Activated CD4-positive, alpha-beta memory T cell treated with anti-CD3 and anti-CD28 coated beads for 36 hours (primary cell): ENCODE results near the gene TELO2. TPM values are rescaled to one million over a fixed set of nuclear protein-coding genes. Genes with fewer than 3 reads are reported as not detected.
"Not testable (repeated sequence)": the region's sequence is repeated elsewhere in the genome, so short reads cannot be mapped to it uniquely, and the experiment has no call there.

Source experiments
- CTCF ChIA-PET: fragments of 350-600 bp; sonication (Branson Sonifier 250); formaldehyde crosslinking; loops from one replicate; lab custom pipeline; 2021; ENCODE audit warnings: antibody characterized with exemption, inconsistent platforms; lab: Charles Lee
- POLR2A ChIA-PET: fragments of 350-600 bp; sonication (Branson Sonifier 250); formaldehyde crosslinking; loops from one replicate; lab custom pipeline; 2021; ENCODE audit warnings: antibody characterized with exemption; lab: Charles Lee
- DNase-seq: peaks from one replicate; pipeline ENCODE4 v3.0.0-alpha.2; 2020
- H3K27ac Mint-ChIP-seq: one replicate; pipeline ENCODE4 v1.8.0; 2021; ENCODE audit warnings: mixed read lengths
- H3K27me3 Mint-ChIP-seq: one replicate; pipeline ENCODE4 v1.8.0; 2021; ENCODE audit warnings: mixed read lengths
- H3K36me3 Mint-ChIP-seq: one replicate; pipeline ENCODE4 v1.8.0; 2021; ENCODE audit warnings: mixed read lengths
- H3K4me1 Mint-ChIP-seq: one replicate; pipeline ENCODE4 v1.8.0; 2021; ENCODE audit warnings: low read depth, mixed read lengths
- H3K4me3 Mint-ChIP-seq: one replicate; pipeline ENCODE4 v1.8.0; 2021; ENCODE audit warnings: mild to moderate bottlenecking, mixed read lengths
- H3K9me3 Mint-ChIP-seq: one replicate; pipeline ENCODE4 v1.8.0; 2021; ENCODE audit warnings: mixed read lengths
- intact Hi-C: fragments of 100-400 bp; cut with micrococcal nuclease; formaldehyde crosslinking; loops from one replicate; pipeline ENCODE4 v1.15.1; 2023
- total RNA-seq, 2 experiments: library from RNA; stranded (reverse); gene quantifications; one replicate each; pipeline ENCODE4 v1.2.3, GENCODE V29; 2021

Gene TELO2
- total RNA-seq, 2 experiments from 2014 or later, result 62.6 to 63.2 TPM

DNA sequence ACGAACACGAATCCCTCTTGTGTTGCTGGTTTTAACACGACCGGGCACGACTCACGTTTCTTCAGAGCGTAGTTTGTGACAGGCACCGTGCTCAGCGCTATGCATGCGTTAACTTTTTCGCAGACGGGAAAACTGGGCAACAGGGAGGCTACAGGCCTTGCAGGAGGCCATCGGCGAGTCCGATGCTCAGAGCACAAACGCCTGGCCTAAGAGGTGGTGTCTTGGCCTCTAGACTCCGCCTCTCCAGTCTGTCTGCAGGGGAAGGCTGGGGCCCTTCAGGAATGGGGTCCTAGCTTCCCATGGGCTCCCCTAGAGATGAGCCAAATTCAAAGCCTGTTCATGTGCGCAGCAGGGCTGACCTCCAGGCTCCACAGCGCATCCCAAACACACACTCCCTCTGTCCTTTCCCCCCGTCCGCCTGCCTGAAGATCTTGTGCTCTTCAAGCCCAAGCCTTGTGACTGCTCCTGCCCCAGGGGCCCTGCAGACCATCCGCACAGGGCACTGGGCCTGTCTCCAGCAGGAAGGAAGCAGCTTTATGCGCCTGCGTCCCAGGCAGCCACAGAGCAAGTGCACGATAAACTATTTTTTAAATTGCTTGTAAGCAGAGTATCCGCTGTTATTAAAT, 21.5 kb upstream of the TELO2 start:
- H3K4me3 Mint-ChIP-seq, result no peak overlapping the region
- CTCF ChIA-PET, result interaction anchor here (1.0 kb wide), 1 partner anchor 108 kb away, joined by 3 read pairs; no protein-coding TSS in a partner anchor
- POLR2A ChIA-PET, result no interaction called here
- H3K27ac Mint-ChIP-seq, result no peak overlapping the region
- H3K9me3 Mint-ChIP-seq, result no peaks in the 10 kb centered on the region
- peaks cover 1% of the 10 kb centered on the region for H3K36me3 Mint-ChIP-seq
- no peak for DNase-seq
- intact Hi-C loops, result no loop called here
- peaks cover 34% of the 10 kb centered on the region for H3K4me1 Mint-ChIP-seq
- H3K27me3 Mint-ChIP-seq, result no peaks in the 10 kb centered on the region

DNA sequence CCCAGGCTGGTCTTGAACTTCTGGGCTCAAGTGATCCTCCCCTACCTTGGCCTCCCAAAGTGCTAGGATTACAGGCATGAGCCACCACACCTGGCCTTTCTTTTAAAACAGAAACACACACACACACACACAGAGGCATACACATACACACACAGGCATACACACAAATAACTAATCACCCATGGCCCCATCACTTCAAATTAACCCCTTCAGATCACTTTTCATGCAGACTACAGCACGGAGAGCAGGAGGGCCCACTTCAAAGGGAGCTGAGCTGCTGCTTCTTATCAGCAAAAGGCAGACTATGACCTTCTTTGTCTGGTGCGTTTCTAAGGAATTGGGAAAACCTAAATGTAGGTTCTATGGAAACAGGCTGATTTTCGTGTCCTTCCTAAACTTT, 20.2 kb upstream of the TELO2 start:
- peak overlapping the region; percentile 37 for H3K4me3 Mint-ChIP-seq
- H3K9me3 Mint-ChIP-seq, result no peaks in the 10 kb centered on the region
- intact Hi-C loops, result no loop called here
- ChIA-PET CTCF (no interaction called here), POLR2A (no interaction called here)
- no peak overlapping the region for H3K27ac Mint-ChIP-seq
- DNase-seq, result no peak
- H3K27me3 Mint-ChIP-seq, result no peaks in the 10 kb centered on the region
- peaks cover 1% of the 10 kb centered on the region for H3K36me3 Mint-ChIP-seq
- peaks cover 34% of the 10 kb centered on the region for H3K4me1 Mint-ChIP-seq

DNA sequence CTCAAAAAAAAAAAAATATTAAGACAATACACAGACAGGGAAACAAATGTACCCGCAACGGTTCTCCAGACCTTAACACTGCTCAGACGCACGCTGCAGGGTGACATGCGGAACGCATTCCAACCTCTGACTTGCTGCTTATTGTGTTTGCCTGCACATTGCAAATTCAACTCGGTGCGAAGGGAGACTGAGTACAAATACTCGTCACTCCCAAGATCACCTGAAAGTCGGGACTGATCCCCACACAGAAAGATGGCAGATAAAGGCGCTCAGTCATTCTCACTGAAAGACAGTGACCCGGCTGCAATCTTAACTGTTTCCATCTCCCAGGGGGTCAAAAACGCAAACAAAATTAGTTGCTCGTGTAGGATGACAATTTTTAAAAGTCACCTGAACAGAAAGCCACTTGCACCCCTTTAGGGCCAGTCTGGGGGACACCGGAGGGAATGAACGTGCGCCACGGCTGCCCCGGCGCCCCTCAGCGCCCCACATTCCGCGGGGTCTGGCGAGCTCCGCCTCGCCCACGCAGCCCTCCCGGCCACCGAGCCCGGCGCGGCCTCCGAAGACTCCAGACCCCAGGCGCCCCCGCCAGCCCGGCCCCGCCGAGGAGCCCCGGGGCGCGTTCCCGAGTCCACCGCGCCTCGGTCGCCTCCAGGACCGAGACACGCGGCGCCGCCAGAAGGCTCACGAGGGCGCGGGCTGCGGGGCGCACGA, 18.9 kb upstream of the TELO2 start:
- H3K27me3 Mint-ChIP-seq, result no peaks in the 10 kb centered on the region
- peak overlapping the region; percentile 82 for H3K4me3 Mint-ChIP-seq
- CTCF ChIA-PET, result no interaction called here
- intact Hi-C loops, result no loop called here
- peaks cover 34% of the 10 kb centered on the region for H3K4me1 Mint-ChIP-seq
- H3K36me3 Mint-ChIP-seq, result peaks cover 1% of the 10 kb centered on the region
- POLR2A ChIA-PET, result no interaction called here
- DNase-seq, result no peak
- no peaks in the 10 kb centered on the region for H3K9me3 Mint-ChIP-seq
- H3K27ac Mint-ChIP-seq, result no peak overlapping the region

DNA sequence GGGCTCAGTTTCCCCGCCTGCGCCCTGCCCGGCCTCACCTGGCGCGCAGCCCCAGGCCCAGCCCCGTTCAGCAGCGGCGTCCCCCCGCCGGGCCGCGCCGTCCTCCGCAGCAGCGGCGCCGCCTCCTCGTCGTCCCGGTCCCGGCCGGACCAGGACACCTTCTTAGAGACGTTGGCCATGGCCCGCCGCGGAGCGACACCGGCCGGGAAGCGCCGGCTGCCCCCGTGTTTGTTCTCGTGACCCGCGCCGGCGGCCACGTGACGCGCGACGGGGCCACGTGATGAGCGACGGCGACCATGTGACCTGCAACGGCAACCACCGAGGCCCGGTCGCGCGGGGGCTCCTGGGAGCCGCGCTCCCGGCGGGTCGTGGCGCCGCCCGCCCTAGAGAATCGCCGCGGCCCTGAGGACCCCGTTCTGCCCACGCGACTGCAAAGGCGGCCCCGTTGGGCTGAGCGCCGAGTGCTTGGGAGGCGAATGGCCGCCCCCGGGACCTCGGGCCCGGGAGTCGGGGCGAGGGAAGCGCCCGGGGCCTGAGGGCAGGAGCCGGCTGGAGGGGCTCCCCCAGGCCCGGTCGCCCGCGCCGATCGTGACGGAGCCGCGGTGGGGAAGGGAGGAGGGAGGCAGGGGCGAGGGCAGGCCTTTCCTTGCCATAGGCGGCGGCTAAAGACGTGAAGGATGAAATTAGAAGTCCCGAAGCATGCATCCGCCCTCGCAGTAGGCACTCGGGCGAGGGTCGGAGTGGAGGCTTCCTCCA, 18.2 kb upstream of the TELO2 start, which contains the start of gene CLCN7:
CLCN7 (minus strand) TSS at position 233 of the 756 bp plus-strand sequence; CDS start at position 179, 54 bp downstream.
- H3K4me1 Mint-ChIP-seq, result peaks cover 30% of the 10 kb centered on the region
- POLR2A ChIA-PET, result interaction anchor here (1.1 to 1.5 kb wide), 2 partner anchors 17 to 203 kb away, joined by 3 read pairs; partner anchors contain the start of gene JPT2
- no peaks in the 10 kb centered on the region for H3K27me3 Mint-ChIP-seq
- peaks cover 1% of the 10 kb centered on the region for H3K36me3 Mint-ChIP-seq
- no peaks in the 10 kb centered on the region for H3K9me3 Mint-ChIP-seq
- peak; percentile 94 for DNase-seq
- CTCF ChIA-PET, result no interaction called here
- peak within 1 kb of the TSS; percentile 80 for H3K27ac Mint-ChIP-seq
- intact Hi-C loops, result no loop called here
- H3K4me3 Mint-ChIP-seq, result peak within 1 kb of the TSS; percentile 82

DNA sequence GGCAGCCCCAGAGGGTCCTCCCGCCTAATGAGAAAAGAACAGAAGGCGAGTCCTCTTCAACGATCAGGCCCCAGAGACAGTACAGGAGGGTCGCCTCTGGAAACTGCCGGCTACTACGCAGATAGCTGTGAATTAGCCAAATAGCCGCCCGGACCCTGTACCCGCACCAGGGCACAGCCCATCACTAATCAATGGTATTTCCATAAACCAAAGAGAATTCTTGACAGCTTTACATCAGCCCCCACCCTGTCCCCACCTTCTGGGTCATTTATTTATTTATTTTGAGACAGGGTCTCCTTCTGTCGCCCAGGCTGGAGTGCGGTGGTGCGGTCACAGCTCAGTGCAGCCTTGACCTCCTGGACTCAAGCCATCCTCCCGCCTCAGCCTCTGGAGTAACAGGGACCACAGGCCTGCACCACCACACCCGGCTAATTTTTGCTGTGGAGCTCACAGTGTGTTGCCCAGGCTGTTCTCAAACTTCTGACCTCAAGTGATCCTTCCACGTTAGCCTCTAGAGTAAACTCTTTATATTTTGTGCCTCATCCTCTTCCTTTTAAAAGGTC, 17.5 kb upstream of the TELO2 start:
- H3K4me3 Mint-ChIP-seq, result peak overlapping the region; percentile 82
- peaks cover 1% of the 10 kb centered on the region for H3K36me3 Mint-ChIP-seq
- H3K27me3 Mint-ChIP-seq, result no peaks in the 10 kb centered on the region
- CTCF ChIA-PET, result interaction anchor here (0.8 kb wide), 1 partner anchor 68 kb away, joined by 5 read pairs; no protein-coding TSS in a partner anchor
- intact Hi-C loops, result no loop called here
- no peak for DNase-seq
- H3K4me1 Mint-ChIP-seq, result peaks cover 25% of the 10 kb centered on the region
- H3K9me3 Mint-ChIP-seq, result no peaks in the 10 kb centered on the region
- POLR2A ChIA-PET, result interaction anchor here (1.1 to 1.5 kb wide), 2 partner anchors 16 to 202 kb away, joined by 3 read pairs; partner anchors contain the start of gene JPT2
- H3K27ac Mint-ChIP-seq, result peak overlapping the region; percentile 80

DNA sequence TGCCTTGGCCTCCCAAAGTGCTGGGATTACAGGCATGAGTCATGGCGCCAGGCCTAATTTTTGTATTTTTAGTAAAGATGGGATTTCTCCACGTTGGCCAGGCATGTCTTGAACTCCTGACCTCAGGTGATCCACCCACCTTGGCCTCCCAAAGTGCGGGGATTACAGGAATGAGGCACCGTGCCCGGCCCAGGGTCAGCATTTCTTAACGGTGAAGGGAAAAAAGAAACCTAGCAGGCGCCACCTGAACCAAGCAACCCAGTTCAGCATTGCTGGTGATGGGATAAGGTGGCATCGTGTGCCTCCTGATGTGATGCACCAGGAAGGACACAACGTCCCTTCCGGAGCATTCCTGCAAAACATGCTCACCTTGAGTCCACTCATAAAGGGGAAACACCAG, 16.1 kb upstream of the TELO2 start:
- Mint-ChIP-seq H3K4me1 (peaks cover 16% of the 10 kb centered on the region), H3K4me3 (no peak overlapping the region), H3K9me3 (no peaks in the 10 kb centered on the region), H3K27ac (no peak overlapping the region), H3K36me3 (peaks cover 1% of the 10 kb centered on the region), H3K27me3 (no peaks in the 10 kb centered on the region)
- no peak for DNase-seq
- ChIA-PET CTCF (interaction anchor here (0.7 kb wide), 1 partner anchor 19 kb away, joined by 4 read pairs; no protein-coding TSS in a partner anchor), POLR2A (no interaction called here)
- intact Hi-C loops, result no loop called here

DNA sequence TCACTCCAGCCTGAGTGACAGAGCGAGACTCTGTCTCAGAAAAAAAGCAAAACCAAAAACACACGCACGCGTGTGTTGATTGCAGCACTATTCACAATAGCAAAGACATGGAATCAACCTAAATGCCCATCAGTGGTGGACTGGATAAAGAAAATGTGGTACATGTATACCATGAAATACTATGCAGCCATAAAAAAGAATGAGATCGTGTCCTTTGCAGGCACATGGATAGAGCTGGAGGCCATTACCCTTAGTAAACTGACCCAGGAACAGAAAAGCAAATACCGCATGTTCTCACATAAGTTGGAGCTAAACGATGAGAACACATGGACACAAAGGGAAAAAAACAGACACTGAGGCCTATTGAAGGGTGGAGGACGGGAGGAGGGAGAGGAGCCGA, 14.2 kb upstream of the TELO2 start:
- H3K27ac Mint-ChIP-seq, H3K9me3 Mint-ChIP-seq, CTCF ChIA-PET, H3K36me3 Mint-ChIP-seq, H3K27me3 Mint-ChIP-seq, DNase-seq, POLR2A ChIA-PET, intact Hi-C loops, H3K4me3 Mint-ChIP-seq: not testable (repeated sequence)
- peaks cover 11% of the 10 kb centered on the region for H3K4me1 Mint-ChIP-seq

DNA sequence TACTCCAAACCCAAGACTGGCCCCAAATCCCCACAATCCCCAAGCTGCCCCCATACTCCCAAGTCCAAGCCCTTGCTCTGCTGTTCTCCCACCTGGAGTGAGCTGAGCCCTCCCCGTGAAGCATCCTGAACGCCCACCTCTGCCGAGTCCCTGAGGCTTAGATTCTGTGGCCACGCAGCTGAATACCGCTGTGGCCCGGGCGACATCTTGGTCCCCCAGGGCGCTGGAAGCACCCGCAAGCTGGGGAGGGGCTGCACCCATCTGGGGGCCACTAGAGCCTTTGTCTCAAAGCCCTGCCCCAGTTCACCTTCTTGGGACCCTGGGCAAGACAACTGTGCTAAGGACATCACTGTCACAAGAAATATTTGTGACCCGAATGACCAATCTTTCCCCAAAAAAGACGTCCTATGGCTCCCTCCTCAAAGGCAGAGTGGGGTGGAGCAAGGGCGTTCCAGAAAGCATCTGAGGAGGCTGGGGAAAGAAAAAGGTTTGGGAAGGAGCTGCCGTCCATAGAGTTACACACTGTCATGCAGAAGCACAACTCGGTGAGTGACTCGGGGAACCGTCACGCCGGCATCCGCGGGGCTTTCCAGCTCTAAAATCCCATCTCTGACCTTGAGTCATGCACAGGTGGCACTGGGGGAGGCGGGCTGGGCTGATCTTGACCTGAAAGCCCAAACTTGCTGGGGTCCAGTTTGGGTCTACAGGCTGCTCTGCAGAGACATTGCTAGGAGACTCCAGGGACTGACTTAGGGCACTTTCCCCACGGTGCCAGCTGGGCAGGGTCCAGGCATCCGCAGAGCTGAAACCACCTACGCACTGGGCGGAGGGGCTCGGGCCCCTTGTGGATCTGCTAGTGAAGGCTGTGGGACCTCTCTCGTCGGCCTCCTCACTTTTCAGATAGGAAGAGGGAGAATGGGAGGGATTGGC, 11.0 kb upstream of the TELO2 start:
- Mint-ChIP-seq H3K4me3 (no peak overlapping the region), H3K4me1 (no peaks in the 10 kb centered on the region), H3K27ac (no peak overlapping the region), H3K9me3 (no peaks in the 10 kb centered on the region), H3K27me3 (no peaks in the 10 kb centered on the region), H3K36me3 (no peaks in the 10 kb centered on the region)
- ChIA-PET CTCF (no interaction called here), POLR2A (interaction anchor here (0.5 kb wide), 1 partner anchor 13 kb away, joined by 3 read pairs; no protein-coding TSS in a partner anchor)
- intact Hi-C loops, result no loop called here
- no peak for DNase-seq

DNA sequence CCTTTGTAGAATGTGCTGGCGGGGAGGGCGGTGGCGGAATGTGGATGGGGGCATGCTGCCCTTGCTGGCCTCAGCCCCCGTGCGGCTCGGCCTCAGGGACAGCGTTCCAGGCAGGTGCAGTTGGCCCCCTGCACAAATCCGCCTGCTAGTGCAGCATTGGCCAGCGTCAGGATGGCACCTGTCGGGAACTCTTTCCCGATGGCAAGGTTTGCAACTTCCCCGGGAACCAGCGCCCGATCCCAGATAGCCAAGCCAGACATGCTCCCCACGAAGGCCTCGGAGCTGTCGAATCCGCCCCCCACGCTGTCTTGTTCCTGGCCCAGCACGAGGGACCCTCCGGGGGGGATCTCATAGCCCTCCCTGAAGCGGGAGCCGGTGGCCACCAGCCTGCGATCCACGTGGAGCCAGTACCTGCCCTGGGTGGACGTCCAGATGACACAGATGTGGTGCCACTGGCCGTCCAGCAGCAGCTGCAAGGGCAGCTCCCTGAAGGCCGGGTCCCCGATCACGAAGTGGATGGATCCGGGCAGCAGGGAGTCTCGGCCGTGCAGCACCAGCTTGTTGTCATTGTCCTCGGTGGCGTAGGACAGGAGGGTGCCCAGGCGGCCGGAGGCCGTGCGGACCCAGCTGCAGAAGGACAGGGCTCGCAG, 7.2 kb upstream of the TELO2 start:
- intact Hi-C loops, result no loop called here
- no peaks in the 10 kb centered on the region for H3K36me3 Mint-ChIP-seq
- H3K27me3 Mint-ChIP-seq, result no peaks in the 10 kb centered on the region

DNA sequence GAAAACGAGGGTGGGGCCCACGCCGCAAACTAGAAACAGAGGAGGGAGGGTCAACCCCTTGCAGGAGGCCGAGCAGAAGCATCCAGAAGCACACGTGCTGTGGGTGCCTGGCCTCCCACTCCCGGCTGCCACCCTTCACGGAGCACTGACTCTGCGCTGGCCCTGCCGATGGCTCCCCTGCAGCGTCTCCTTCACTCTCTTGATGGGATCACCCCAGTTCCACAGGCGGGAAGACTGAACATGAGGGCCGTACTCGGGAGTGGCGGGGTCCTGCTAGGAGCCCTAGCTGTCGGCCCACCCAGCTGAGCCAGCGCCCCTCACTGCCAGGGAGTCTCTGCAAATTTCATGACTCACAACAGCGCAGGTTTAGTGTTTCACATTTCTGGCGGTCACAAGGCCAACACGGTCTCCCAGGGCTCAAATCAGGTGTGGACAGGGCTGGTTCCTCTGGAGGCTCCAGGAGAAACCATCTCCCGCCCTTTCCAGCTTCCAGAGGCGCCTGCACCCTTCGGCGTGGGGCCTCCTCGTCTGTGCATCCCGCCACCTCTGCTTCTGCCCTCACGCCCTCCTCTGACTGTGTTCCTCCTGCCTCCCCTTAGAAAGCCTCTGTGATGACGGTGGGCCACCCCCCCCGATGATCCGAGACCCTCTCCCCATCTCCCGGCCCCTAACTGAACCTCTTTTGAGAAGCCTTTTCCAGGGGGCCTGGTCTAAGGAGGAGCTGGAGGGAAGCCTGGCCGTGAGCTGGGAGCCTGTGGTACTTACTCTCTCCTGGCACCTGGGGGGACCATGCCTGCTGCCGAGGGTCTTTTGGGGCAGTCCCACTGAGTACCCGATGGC, 6.4 kb upstream of the TELO2 start:
- Mint-ChIP-seq H3K36me3 (no peaks in the 10 kb centered on the region), H3K4me3 (no peak overlapping the region), H3K9me3 (no peaks in the 10 kb centered on the region), H3K4me1 (no peaks in the 10 kb centered on the region), H3K27ac (no peak overlapping the region), H3K27me3 (no peaks in the 10 kb centered on the region)
- ChIA-PET POLR2A (no interaction called here), CTCF (no interaction called here)
- DNase-seq, result no peak
- intact Hi-C loops, result no loop called here

More for the DNA sequence above, 7.2 kb upstream of the TELO2 start:
- DNase-seq, result no peak
- ChIA-PET CTCF (no interaction called here), POLR2A (no interaction called here)
- Mint-ChIP-seq H3K4me1 (no peaks in the 10 kb centered on the region), H3K27ac (no peak overlapping the region), H3K4me3 (no peak overlapping the region), H3K9me3 (no peaks in the 10 kb centered on the region)
